Fibroblast of pulmonary artery (primary cell): Measurements from ENCODE around the gene ATP6V0B.

Experiments
- DNase-seq: peaks from one replicate; pipeline ENCODE4 v3.0.0-alpha.2; 2010; ENCODE audit warnings: low read depth
- H3K4me3 ChIP-seq: replicated peaks from 2 replicates; pipeline ENCODE4 v1.5.1; 2011; ENCODE audit warnings: low read depth, mild to moderate bottlenecking, control low read depth, low read length, moderate library complexity
- TF ChIP-seq, protein P1 (sequence below): IDR thresholded peaks from 2 replicates; pipeline ENCODE4 v1.5.1; 2011; ENCODE audit warnings: mild to moderate bottlenecking, control low read depth, low read length, inconsistent platforms; ENCODE audit errors: missing control alignments

The ATP6V0B gene

GRCh38 chr1:43980255-43981134 is 5.7 kb downstream of the ATP6V0B start:
- peak overlapping the region; percentile 61 for H3K4me3 ChIP-seq
- DNase-seq, result peak; percentile 36
- TF ChIP-seq, protein P1, sequence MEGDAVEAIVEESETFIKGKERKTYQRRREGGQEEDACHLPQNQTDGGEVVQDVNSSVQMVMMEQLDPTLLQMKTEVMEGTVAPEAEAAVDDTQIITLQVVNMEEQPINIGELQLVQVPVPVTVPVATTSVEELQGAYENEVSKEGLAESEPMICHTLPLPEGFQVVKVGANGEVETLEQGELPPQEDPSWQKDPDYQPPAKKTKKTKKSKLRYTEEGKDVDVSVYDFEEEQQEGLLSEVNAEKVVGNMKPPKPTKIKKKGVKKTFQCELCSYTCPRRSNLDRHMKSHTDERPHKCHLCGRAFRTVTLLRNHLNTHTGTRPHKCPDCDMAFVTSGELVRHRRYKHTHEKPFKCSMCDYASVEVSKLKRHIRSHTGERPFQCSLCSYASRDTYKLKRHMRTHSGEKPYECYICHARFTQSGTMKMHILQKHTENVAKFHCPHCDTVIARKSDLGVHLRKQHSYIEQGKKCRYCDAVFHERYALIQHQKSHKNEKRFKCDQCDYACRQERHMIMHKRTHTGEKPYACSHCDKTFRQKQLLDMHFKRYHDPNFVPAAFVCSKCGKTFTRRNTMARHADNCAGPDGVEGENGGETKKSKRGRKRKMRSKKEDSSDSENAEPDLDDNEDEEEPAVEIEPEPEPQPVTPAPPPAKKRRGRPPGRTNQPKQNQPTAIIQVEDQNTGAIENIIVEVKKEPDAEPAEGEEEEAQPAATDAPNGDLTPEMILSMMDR, result no peak

DNA sequence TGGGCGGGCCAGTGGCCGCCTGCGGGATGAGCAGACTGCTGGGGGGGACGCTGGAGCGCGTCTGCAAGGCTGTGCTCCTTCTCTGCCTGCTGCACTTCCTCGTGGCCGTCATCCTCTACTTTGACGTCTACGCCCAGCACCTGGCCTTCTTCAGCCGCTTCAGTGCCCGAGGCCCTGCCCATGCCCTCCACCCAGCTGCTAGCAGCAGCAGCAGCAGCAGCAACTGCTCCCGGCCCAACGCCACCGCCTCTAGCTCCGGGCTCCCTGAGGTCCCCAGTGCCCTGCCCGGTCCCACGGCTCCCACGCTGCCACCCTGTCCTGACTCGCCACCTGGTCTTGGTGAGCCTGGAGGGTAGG is 6.4 kb downstream of the ATP6V0B start:
- H3K4me3 ChIP-seq, result no peak overlapping the region
- DNase-seq, result no peak
- TF ChIP-seq, protein P1, result no peak

DNA sequence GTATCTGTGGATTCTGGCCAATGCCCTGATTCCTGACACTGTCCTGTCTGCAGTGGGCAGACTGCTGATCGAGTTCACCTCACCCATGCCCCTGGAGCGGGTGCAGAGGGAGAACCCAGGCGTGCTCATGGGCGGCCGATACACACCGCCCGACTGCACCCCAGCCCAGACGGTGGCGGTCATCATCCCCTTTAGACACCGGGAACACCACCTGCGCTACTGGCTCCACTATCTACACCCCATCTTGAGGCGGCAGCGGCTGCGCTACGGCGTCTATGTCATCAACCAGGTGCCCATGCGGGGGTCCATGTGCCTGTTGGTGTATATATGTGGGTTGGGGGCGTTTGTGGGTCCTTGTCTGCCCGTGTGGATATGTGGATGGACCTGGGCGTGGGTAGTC is 6.9 kb downstream of the ATP6V0B start:
- TF ChIP-seq, protein P1, result no peak
- no peak for DNase-seq
- no peak overlapping the region for H3K4me3 ChIP-seq

GRCh38 chr1:43982241-43982640 is 7.5 kb downstream of the ATP6V0B start:
- no peak overlapping the region for H3K4me3 ChIP-seq
- no peak for DNase-seq
- TF ChIP-seq, protein P1, result no peak

- no peak overlapping the region for H3K4me3 ChIP-seq
- TF ChIP-seq, protein P1, result no peak
- DNase-seq, result no peak
Measured at GRCh38 chr1:43982808-43983207, 8.0 kb downstream of the ATP6V0B start.

DNA sequence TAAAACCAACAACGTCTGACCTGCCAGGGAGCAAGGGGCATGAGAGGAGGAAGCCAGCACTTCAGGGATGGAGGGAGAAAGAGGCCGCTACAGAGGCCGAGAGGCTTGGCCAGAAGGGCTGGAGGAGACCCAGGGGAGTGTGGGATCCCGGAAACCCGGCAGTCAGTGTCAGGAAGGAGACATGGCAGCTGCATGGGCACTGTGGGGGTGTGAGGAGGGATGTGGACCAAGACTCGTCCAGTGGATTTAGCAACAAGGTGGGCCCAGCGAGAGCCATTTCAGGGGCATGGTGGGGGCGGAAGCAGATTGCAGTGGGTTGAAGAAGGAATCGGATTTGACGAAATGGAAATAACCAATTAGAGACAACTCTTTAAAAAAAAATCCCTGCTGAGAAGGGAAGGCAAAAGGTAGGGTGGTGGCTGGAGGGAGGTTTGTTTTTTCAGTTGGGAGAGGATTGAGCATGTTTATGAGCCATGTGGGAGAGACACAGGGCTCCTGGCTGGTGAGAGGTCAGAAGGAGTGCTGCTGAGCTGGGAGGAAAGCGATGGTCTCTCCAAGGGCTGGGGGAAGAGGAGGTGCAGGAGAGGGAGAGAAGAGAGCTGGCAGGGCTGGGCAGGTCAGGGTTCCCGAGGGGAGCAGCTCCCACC is 8.6 kb downstream of the ATP6V0B start:
- H3K4me3 ChIP-seq, result no peak overlapping the region
- no peak for DNase-seq
- TF ChIP-seq, protein P1, result no peak
